Kidney (tissue), 14 donors: ENCODE data around the gene TTLL8. TPM values are rescaled to one million over a fixed set of nuclear protein-coding genes. Genes with fewer than 3 reads are reported as not detected.

ENCODE experiments used
- DNase-seq, 5 donors: peaks; one replicate each; pipeline ENCODE4 v3.0.0-alpha.2; 2013 to 2020
- FAIRE-seq: peaks from 2 replicates; lab custom pipeline; 2012; peaks lifted over from hg19 to GRCh38; lab: Jason Lieb, UNC
- H3K27ac ChIP-seq, 2 donors: one replicate each; pipeline ENCODE4 v1.7.0; 2013; ENCODE audit warnings: low read depth in 2 of 2, low read length in 2 of 2, inconsistent platforms in 1 of 2
- H3K27me3 ChIP-seq: one replicate; pipeline ENCODE4 v1.7.1; 2013; ENCODE audit warnings: low read length, inconsistent platforms; ENCODE audit not compliant: control insufficient read depth, insufficient read depth
- H3K36me3 ChIP-seq, 3 donors: one replicate each; pipeline versions ENCODE4 v1.7.0 to v1.7.1; 2013; ENCODE audit warnings: low read length in 3 of 3, control low read depth in 1 of 3, inconsistent platforms in 1 of 3; ENCODE audit not compliant: insufficient read depth in 3 of 3, control insufficient read depth in 2 of 3
- H3K4me1 ChIP-seq, 3 donors: one replicate each; pipeline versions ENCODE4 v1.7.0 to v1.7.1; 2013; ENCODE audit warnings: low read length in 3 of 3, inconsistent platforms in 1 of 3, low read depth in 1 of 3; ENCODE audit not compliant: control insufficient read depth in 2 of 3, insufficient read depth in 2 of 3
- H3K4me3 ChIP-seq, 3 donors: one replicate each; pipeline versions ENCODE4 v1.7.0 to v1.8.1; 2013; ENCODE audit warnings: low read length in 3 of 3, control low read depth in 1 of 3, inconsistent platforms in 1 of 3
- H3K9ac ChIP-seq, 3 donors: one replicate each; pipeline versions ENCODE4 v1.7.0 to v1.7.1; 2013; ENCODE audit warnings: low read length in 3 of 3, control low read depth in 1 of 3, inconsistent platforms in 1 of 3
- H3K9me3 ChIP-seq, 3 donors: one replicate each; pipeline versions ENCODE4 v1.7.0 to v1.7.1; 2013; ENCODE audit warnings: low read length in 3 of 3, control low read depth in 1 of 3, inconsistent platforms in 1 of 3; ENCODE audit not compliant: control insufficient read depth in 2 of 3, insufficient read depth in 1 of 3
- CTCF ChIP-seq: IDR thresholded peaks from 3 replicates; pipeline ENCODE4 v1.5.1; 2012; ENCODE audit warnings: mild to moderate bottlenecking, moderate library complexity, borderline replicate concordance; ENCODE audit not compliant: insufficient read depth; ENCODE audit errors: extremely low read depth
- intact Hi-C: fragments of 100-400 bp; cut with DNase I; formaldehyde crosslinking; loops from one replicate; pipeline ENCODE4 v1.11.1; 2022
- polyA plus RNA-seq: library from polyadenylated mRNA; stranded (reverse); fragments of 350-450 nt; fragmentation: Illumina TruSeq; extraction: RNeasy Lipid Tissue Mini Kit (QIAGEN cat#74804); gene quantifications from one replicate; pipeline ENCODE4 v1.2.3, GENCODE V29; 2014; ENCODE audit warnings: low read depth, low replicate concordance; ENCODE audit not compliant: insufficient read depth
- total RNA-seq: library from RNA; stranded (reverse); fragmentation: NEBNext Ultra II Directional; extraction: Animal tissue kit (Norgen Biotek cat#: 25700); gene quantifications from one replicate; pipeline ENCODE4 v1.2.1, GENCODE V29; 2021
- donor health status: control.
- donor health status: control.
- donor health status: control.
- donor health status: control.
- donor health status: control.
- donor health status: DM: yes; HTN: yes; CAD: no.
- donor health status: Normal renal cell carcinoma (clear cell type).

The TTLL8 gene
- total and polyA plus RNA-seq, 2 donors from 2014 or later: not detected

DNA sequence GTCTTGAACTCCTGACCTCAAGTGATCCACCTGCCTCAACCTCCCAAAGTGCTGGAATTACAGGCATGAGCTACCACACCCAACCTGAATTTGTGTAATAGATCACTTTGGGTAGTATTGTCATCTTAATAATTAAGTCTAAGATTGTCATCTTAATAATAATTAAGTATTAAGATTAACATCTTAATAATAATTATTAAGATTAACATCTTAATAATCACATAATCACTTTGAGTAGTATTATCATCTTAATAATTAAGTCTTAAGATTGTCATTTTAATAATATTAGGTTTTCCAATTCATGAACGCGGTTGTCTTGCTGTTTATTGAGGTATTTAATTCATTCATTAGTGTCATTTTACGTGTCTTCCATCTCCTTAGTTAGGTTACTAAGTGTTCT, 40.0 kb upstream of the TTLL8 start:
- Histone ChIP-seq H3K4me3 (no peak overlapping the region), H3K36me3 (no peaks in the 10 kb centered on the region), H3K9ac (no peak overlapping the region), H3K27me3 (no peaks in the 10 kb centered on the region), H3K4me1 (peaks cover 0 to under 1% (median 0%) of the 10 kb centered on the region in 3 donors), H3K9me3 (no peaks in the 10 kb centered on the region), H3K27ac (no peak overlapping the region)
- no peak for DNase-seq
- intact Hi-C loops: no loop called here
- no peak for TF ChIP-seq CTCF
- no peak for FAIRE-seq

DNA sequence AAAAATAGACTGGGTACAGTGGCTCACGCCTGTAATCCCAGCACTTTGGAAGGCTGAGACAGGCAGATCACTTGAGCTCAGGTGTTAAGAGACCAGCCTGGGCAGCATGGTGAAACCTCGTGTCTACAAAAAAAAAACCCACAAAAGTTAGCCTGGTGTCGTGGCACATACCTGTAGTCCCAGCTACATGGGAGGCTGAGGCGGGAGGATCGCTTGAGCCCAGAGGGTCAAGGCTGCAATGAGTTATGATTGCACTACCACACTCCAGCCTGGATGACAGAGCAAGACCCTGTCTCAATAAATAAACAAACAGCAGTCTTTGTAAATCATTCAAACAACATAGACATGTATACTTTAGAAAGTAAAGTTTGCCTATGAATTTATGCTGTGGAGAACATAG, 34.2 kb upstream of the TTLL8 start:
- no peak overlapping the region for H3K4me3 ChIP-seq

GRCh38 chr22:50091092-50091768, 33.1 kb upstream of the TTLL8 start:
- FAIRE-seq: no peak
- H3K27ac ChIP-seq: no peak overlapping the region
- peaks cover 2% of the 10 kb centered on the region for H3K27me3 ChIP-seq
- no peak overlapping the region for H3K9ac ChIP-seq
- TF ChIP-seq CTCF: no peak
- H3K9me3 ChIP-seq: no peaks in the 10 kb centered on the region
- no peak overlapping the region for H3K4me3 ChIP-seq
- no peaks in the 10 kb centered on the region for H3K4me1 ChIP-seq
- intact Hi-C loops: no loop called here
- DNase-seq: no peak
- no peaks in the 10 kb centered on the region for H3K36me3 ChIP-seq

More for the DNA sequence above, 34.2 kb upstream of the TTLL8 start:
- DNase-seq (no peak), FAIRE-seq (no peak)
- no peaks in the 10 kb centered on the region for H3K9me3 ChIP-seq
- no peaks in the 10 kb centered on the region for H3K36me3 ChIP-seq
- H3K27me3 ChIP-seq: peaks cover 2% of the 10 kb centered on the region
- intact Hi-C loops: no loop called here
- TF ChIP-seq CTCF: no peak
- H3K9ac ChIP-seq: no peak overlapping the region
- no peaks in the 10 kb centered on the region for H3K4me1 ChIP-seq
- no peak overlapping the region for H3K27ac ChIP-seq

GRCh38 chr22:50090412-50090714, 32.3 kb upstream of the TTLL8 start:
- H3K36me3 ChIP-seq: no peaks in the 10 kb centered on the region
- intact Hi-C loops: no loop called here
- no peaks in the 10 kb centered on the region for H3K4me1 ChIP-seq
- H3K9me3 ChIP-seq: no peaks in the 10 kb centered on the region
- no peak for FAIRE-seq
- TF ChIP-seq CTCF: no peak
- no peak overlapping the region for H3K27ac ChIP-seq
- no peak for DNase-seq
- H3K4me3 ChIP-seq: no peak overlapping the region
- H3K9ac ChIP-seq: no peak overlapping the region
- peaks cover 2% of the 10 kb centered on the region for H3K27me3 ChIP-seq
